IPS DF 6.9 (cell line): ENCODE results near the gene MYO1D.
"Not testable (repeated sequence)": the region's sequence is repeated elsewhere in the genome, so short reads cannot be mapped to it uniquely, and the experiment has no call there.

Experiments used
- DNase-seq: peaks from one replicate; pipeline ENCODE4 v3.0.0-alpha.2; 2013; ENCODE audit warnings: low read depth, low spot score
- H3K27ac ChIP-seq: one replicate; pipeline ENCODE4 v1.5.1; 2013; ENCODE audit warnings: low read length, control low read depth
- H3K27me3 ChIP-seq: 2 replicates; pipeline ENCODE4 v1.6.1; 2013; ENCODE audit warnings: mild to moderate bottlenecking, low read length; ENCODE audit not compliant: control insufficient read depth, insufficient read depth
- H3K36me3 ChIP-seq: 2 replicates; pipeline ENCODE4 v1.6.1; 2013; ENCODE audit warnings: low read length; ENCODE audit not compliant: control insufficient read depth, insufficient read depth
- H3K4me1 ChIP-seq: 2 replicates; pipeline ENCODE4 v1.6.1; 2013; ENCODE audit warnings: low read length; ENCODE audit not compliant: control insufficient read depth, insufficient read depth
- H3K4me3 ChIP-seq: 2 replicates; pipeline ENCODE4 v1.5.1; 2013; ENCODE audit warnings: mild to moderate bottlenecking, low read length
- H3K9me3 ChIP-seq: 2 replicates; pipeline ENCODE4 v1.6.1; 2013; ENCODE audit warnings: low read length, inconsistent platforms; ENCODE audit not compliant: control insufficient read depth, insufficient read depth
- WGBS: extraction: QIAGEN DNeasy Blood & Tissue Kit; methylation state at CpG from one replicate; pipeline ENCODE4 v1.1.7; 2013; ENCODE audit warnings: mixed read lengths, missing lambda C conversion rate; ENCODE audit not compliant: insufficient read length, insufficient coverage; 5-methylcytosine and 5-hydroxymethylcytosine counted together

MYO1D gene

GRCh38 chr17:32659419-32659842, 217.5 kb downstream of the MYO1D start:
- WGBS = no CpG with 5 or more reads among the region's 5 CpGs

GRCh38 chr17:32658470-32659418, 218.2 kb downstream of the MYO1D start:
- H3K9me3 ChIP-seq = no peaks in the 10 kb centered on the region
- no peak for DNase-seq
- 100% methylated on average over 1 of the region's 23 CpGs for WGBS
- no peak overlapping the region for H3K27ac ChIP-seq
- no peaks in the 10 kb centered on the region for H3K4me1 ChIP-seq
- no peaks in the 10 kb centered on the region for H3K27me3 ChIP-seq
- no peak overlapping the region for H3K4me3 ChIP-seq
- no peaks in the 10 kb centered on the region for H3K36me3 ChIP-seq

More at GRCh38 chr17:32659419-32659842, 217.5 kb downstream of the MYO1D start:
- Histone ChIP-seq H3K27me3 (no peaks in the 10 kb centered on the region), H3K9me3 (no peaks in the 10 kb centered on the region), H3K36me3 (no peaks in the 10 kb centered on the region), H3K27ac (no peak overlapping the region), H3K4me1 (no peaks in the 10 kb centered on the region), H3K4me3 (no peak overlapping the region)
- DNase-seq = peak; percentile 45

- Histone ChIP-seq H3K27ac (no peak overlapping the region), H3K36me3 (no peaks in the 10 kb centered on the region; the same call in 1 of the 2 replicates), H3K4me1 (no peaks in the 10 kb centered on the region), H3K4me3 (no peak overlapping the region), H3K27me3 (no peaks in the 10 kb centered on the region), H3K9me3 (no peaks in the 10 kb centered on the region)
- WGBS = no CpG with 5 or more reads among the region's 1 CpG
- DNase-seq = no peak
Measured at GRCh38 chr17:32656886-32657285, 220.0 kb downstream of the MYO1D start.

GRCh38 chr17:32654324-32654723, 222.6 kb downstream of the MYO1D start:
- Histone ChIP-seq H3K9me3 (no peaks in the 10 kb centered on the region), H3K4me3 (no peak overlapping the region), H3K4me1 (no peaks in the 10 kb centered on the region), H3K27me3 (no peaks in the 10 kb centered on the region), H3K27ac (no peak overlapping the region), H3K36me3 (no peaks in the 10 kb centered on the region; the same call in 1 of the 2 replicates)
- WGBS = no CpG with 5 or more reads among the region's 3 CpGs
- DNase-seq = no peak

GRCh38 chr17:32651084-32651483, 225.8 kb downstream of the MYO1D start:
- Histone ChIP-seq H3K27ac (no peak overlapping the region), H3K27me3 (no peaks in the 10 kb centered on the region), H3K4me1 (no peaks in the 10 kb centered on the region), H3K36me3 (no peaks in the 10 kb centered on the region; the same call in 1 of the 2 replicates), H3K9me3 (no peaks in the 10 kb centered on the region), H3K4me3 (no peak overlapping the region)
- no CpG with 5 or more reads among the region's 2 CpGs for WGBS
- no peak for DNase-seq

- H3K27ac ChIP-seq = no peak overlapping the region
- H3K27me3 ChIP-seq = no peaks in the 10 kb centered on the region
- H3K36me3 ChIP-seq = no peaks in the 10 kb centered on the region; the same call in 1 of the 2 replicates
- no peaks in the 10 kb centered on the region for H3K9me3 ChIP-seq
- H3K4me1 ChIP-seq = no peaks in the 10 kb centered on the region
- no peak for DNase-seq
- H3K4me3 ChIP-seq = no peak overlapping the region
- WGBS = no CpG with 5 or more reads among the region's 2 CpGs
Measured at GRCh38 chr17:32648450-32648849, 228.5 kb downstream of the MYO1D start.

GRCh38 chr17:32646941-32647340, 230.0 kb downstream of the MYO1D start:
- Histone ChIP-seq H3K4me1 (no peaks in the 10 kb centered on the region), H3K36me3 (no peaks in the 10 kb centered on the region), H3K9me3 (no peaks in the 10 kb centered on the region), H3K27me3 (no peaks in the 10 kb centered on the region), H3K4me3 (no peak overlapping the region), H3K27ac (no peak overlapping the region)
- no CpG with 5 or more reads among the region's 2 CpGs for WGBS
- DNase-seq = no peak

GRCh38 chr17:32641514-32641913, 235.4 kb downstream of the MYO1D start:
- H3K27me3 ChIP-seq, H3K36me3 ChIP-seq, H3K9me3 ChIP-seq, DNase-seq, H3K4me3 ChIP-seq, H3K27ac ChIP-seq, H3K4me1 ChIP-seq: not testable (repeated sequence)
- WGBS = no CpG with 5 or more reads among the region's 2 CpGs

- WGBS = no CpG with 5 or more reads among the region's 5 CpGs
- DNase-seq = no peak
- Histone ChIP-seq H3K9me3 (no peaks in the 10 kb centered on the region), H3K4me1 (no peaks in the 10 kb centered on the region), H3K27me3 (no peaks in the 10 kb centered on the region), H3K27ac (no peak overlapping the region), H3K4me3 (no peak overlapping the region), H3K36me3 (no peaks in the 10 kb centered on the region)
Measured at GRCh38 chr17:32636598-32637218, 240.2 kb downstream of the MYO1D start.

- DNase-seq = no peak
- no CpG with 5 or more reads among the region's 3 CpGs for WGBS
- no peaks in the 10 kb centered on the region for H3K36me3 ChIP-seq
- H3K27me3 ChIP-seq = no peaks in the 10 kb centered on the region
- no peaks in the 10 kb centered on the region for H3K4me1 ChIP-seq
- no peak overlapping the region for H3K27ac ChIP-seq
- H3K4me3 ChIP-seq = no peak overlapping the region
- no peaks in the 10 kb centered on the region for H3K9me3 ChIP-seq
Measured at GRCh38 chr17:32634167-32634566, 242.8 kb downstream of the MYO1D start.
